ENCODE measurements around the gene MYLK3. TPM values are rescaled to one million over a fixed set of nuclear protein-coding genes. Genes with fewer than 3 reads are reported as not detected.
A peak's percentile ranks its signal among the peaks of the same experiment; 100 is the strongest.

The MYLK3 gene
- total and polyA plus RNA-seq, 2 donors (not counting 3 experiments of a cell fraction or from before 2014, with no cell fraction given): not detected

DNA sequence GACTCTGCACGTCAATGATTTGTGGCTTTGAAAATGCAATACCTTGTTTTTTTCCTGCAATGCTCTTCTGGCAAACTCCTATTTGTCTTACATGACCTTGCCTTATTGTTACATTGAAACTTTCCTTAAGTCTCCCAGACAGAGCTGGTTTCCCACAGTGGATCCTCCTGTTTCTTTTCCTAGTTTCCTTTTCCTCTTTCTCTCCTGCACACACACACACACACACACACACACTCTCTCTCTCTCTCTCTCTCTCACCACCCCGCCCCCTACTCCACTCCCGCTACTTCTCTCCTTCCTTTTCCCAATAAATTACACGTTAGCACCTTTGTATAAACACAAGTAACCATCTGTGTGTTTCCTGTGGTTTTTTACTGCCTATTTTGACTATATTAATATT is 56.4 kb downstream of the MYLK3 start:
- H3K4me2 ChIP-seq (ENCODE audit: insufficient read depth, low read length): peak overlapping the region; percentile 97
- H3K79me2 ChIP-seq (ENCODE audit: control insufficient read depth, insufficient read depth, low read length): peaks cover 38% of the 10 kb centered on the region
- peaks cover 30% of the 10 kb centered on the region for H3K4me1 ChIP-seq (ENCODE audit: control insufficient read depth, extremely low read depth, insufficient read depth, low read length)
- H3K36me3 ChIP-seq (ENCODE audit: control insufficient read depth in 2 of 2, extremely low read depth in 1 of 2, insufficient read depth in 2 of 2, low read length in 2 of 2): peaks cover 0 to 9% of the 10 kb centered on the region in 2 experiments
- no peak overlapping the region for H3K9ac ChIP-seq (replicated peaks; ENCODE audit: extremely low read depth, insufficient read depth, low read length)
- no peaks in the 10 kb centered on the region for H3K27me3 ChIP-seq (ENCODE audit: control insufficient read depth in 2 of 2, insufficient read depth in 2 of 2, low read length in 2 of 2)
- peaks cover 4% of the 10 kb centered on the region for H4K20me1 ChIP-seq (replicated peaks; ENCODE audit: control insufficient read depth, extremely low read depth, insufficient read depth, low read length)
- DNase-seq (ENCODE audit: low read depth, low spot score): peak; percentile 57
- no peak for TF ChIP-seq EZH2 (IDR thresholded peaks at IDR 0.05; ENCODE audit: borderline replicate concordance, low read depth, low read length, severe bottlenecking)
- TF ChIP-seq, protein P1, sequence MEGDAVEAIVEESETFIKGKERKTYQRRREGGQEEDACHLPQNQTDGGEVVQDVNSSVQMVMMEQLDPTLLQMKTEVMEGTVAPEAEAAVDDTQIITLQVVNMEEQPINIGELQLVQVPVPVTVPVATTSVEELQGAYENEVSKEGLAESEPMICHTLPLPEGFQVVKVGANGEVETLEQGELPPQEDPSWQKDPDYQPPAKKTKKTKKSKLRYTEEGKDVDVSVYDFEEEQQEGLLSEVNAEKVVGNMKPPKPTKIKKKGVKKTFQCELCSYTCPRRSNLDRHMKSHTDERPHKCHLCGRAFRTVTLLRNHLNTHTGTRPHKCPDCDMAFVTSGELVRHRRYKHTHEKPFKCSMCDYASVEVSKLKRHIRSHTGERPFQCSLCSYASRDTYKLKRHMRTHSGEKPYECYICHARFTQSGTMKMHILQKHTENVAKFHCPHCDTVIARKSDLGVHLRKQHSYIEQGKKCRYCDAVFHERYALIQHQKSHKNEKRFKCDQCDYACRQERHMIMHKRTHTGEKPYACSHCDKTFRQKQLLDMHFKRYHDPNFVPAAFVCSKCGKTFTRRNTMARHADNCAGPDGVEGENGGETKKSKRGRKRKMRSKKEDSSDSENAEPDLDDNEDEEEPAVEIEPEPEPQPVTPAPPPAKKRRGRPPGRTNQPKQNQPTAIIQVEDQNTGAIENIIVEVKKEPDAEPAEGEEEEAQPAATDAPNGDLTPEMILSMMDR (IDR thresholded peaks at IDR 0.05; ENCODE audit: extremely low read depth in 1 of 2, insufficient read depth in 1 of 2, low read depth in 1 of 2, low read length in 2 of 2): no peak
- TF ChIP-seq JUN (IDR thresholded peaks at IDR 0.05; ENCODE audit: borderline replicate concordance, insufficient read depth, insufficient read length, low read depth): no peak
- TF ChIP-seq POLR2AphosphoS5 (IDR thresholded peaks at IDR 0.05; ENCODE audit: insufficient read depth, low read depth, low read length): no peak
- TF ChIP-seq MYC (IDR thresholded peaks at IDR 0.05; ENCODE audit: low read depth, low read length): no peak
- no peak for TF ChIP-seq FOS (IDR thresholded peaks at IDR 0.05; ENCODE audit: borderline replicate concordance, insufficient read depth, low read length)
- no peak for TF ChIP-seq POLR2A (IDR thresholded peaks at IDR 0.05; ENCODE audit: low read depth, low read length)
- TF ChIP-seq, protein P2, sequence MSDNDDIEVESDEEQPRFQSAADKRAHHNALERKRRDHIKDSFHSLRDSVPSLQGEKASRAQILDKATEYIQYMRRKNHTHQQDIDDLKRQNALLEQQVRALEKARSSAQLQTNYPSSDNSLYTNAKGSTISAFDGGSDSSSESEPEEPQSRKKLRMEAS (IDR thresholded peaks at IDR 0.05; ENCODE audit: insufficient read depth, insufficient read length): no peak
- TF ChIP-seq GATA2 (IDR thresholded peaks at IDR 0.05; ENCODE audit: insufficient read depth, insufficient read length, low read depth, low read length): no peak
- H3K4me3 ChIP-seq (replicated peaks in 1 of 3; ENCODE audit: insufficient read depth in 1 of 3, low read depth in 1 of 3, low read length in 3 of 3): no peak overlapping the region
- no TSS peak for BruUV-seq (replicated peaks)
- POLR2A ChIA-PET: no interaction called here
- no peaks in the 10 kb centered on the region for H3K9me3 ChIP-seq (replicated peaks; ENCODE audit: control insufficient read depth, insufficient read depth, low read length)
- H2AFZ ChIP-seq (ENCODE audit: low read depth, low read length): no peak overlapping the region
- CTCF ChIA-PET: interaction anchor here (1.4 to 2.9 kb wide), 3 partner anchors 16 to 110 kb away, joined by 3 to 14 read pairs (median 9); no protein-coding TSS in a partner anchor
- H3K9me1 ChIP-seq (replicated peaks; ENCODE audit: control insufficient read depth, extremely low read depth, insufficient read depth, low read length): no peaks in the 10 kb centered on the region
- dilution Hi-C loops (cut with MboI; ENCODE audit: extremely low pct_ligation_motif_present, low sequenced_read_pairs) (no loop called here), intact Hi-C loops (cut with micrococcal nuclease) (loop anchor here (5.0 kb wide), 2 partner anchors 51 to 111 kb away; no protein-coding TSS in a partner anchor)
- no peak overlapping the region for H3K27ac ChIP-seq (ENCODE audit: insufficient read depth, low read depth, low read length)
- no peak for FAIRE-seq
